Uterus (tissue), 4 donors: ENCODE results near the gene DMXL2. TPM values are rescaled to one million over a fixed set of nuclear protein-coding genes. Genes with fewer than 3 reads are reported as not detected.

ENCODE experiments used
- DNase-seq, 2 donors: peaks; one replicate each; pipeline ENCODE4 v3.0.0-alpha.2; 2019 to 2020
- H3K27ac ChIP-seq, 2 donors: fragments of 200-600 bp; sonication (generic); 1 replicate in 1 of 2; 2 replicates in 1 of 2; pipeline ENCODE4 v1.5.1; 2016 to 2018
- H3K27me3 ChIP-seq, 2 donors: fragments of 200-600 bp; sonication (generic); one replicate each; pipeline ENCODE4 v1.5.1; 2018 to 2019; ENCODE audit warnings: control low read depth in 1 of 2
- H3K36me3 ChIP-seq, 2 donors: fragments of 200-600 bp; sonication (generic); one replicate each; pipeline ENCODE4 v1.5.1; 2019; ENCODE audit warnings: control low read depth in 1 of 2
- H3K4me1 ChIP-seq, 2 donors: fragments of 200-600 bp; sonication (generic); one replicate each; pipeline ENCODE4 v1.5.1; 2018 to 2019; ENCODE audit warnings: control low read depth in 1 of 2
- H3K4me3 ChIP-seq, 2 donors: fragments of 200-600 bp; sonication (generic); 1 replicate in 1 of 2; 2 replicates in 1 of 2; pipeline ENCODE4 v1.5.1; 2018 to 2019; ENCODE audit warnings: mild to moderate bottlenecking in 1 of 2
- H3K9me3 ChIP-seq, 2 donors: fragments of 200-600 bp; sonication (generic); one replicate each; pipeline ENCODE4 v1.5.1; 2019; ENCODE audit warnings: control low read depth in 1 of 2
- POLR2A ChIP-seq, 2 donors: fragments of 450-650 bp; IDR thresholded peaks; one replicate each; pipeline ENCODE4 v1.6.1; 2016; ENCODE audit warnings: antibody characterized with exemption in 2 of 2, mild to moderate bottlenecking in 1 of 2, moderate library complexity in 1 of 2
- intact Hi-C: fragments of 100-400 bp; cut with DNase I; formaldehyde crosslinking; loops from one replicate; pipeline ENCODE4 v1.15.1; 2023; ENCODE audit warnings: low total_unique reads
- total RNA-seq, 4 donors: library from RNA; depleted of rRNA in 3 of 4; stranded (reverse); fragments of >200 nt in 3 of 4; gene quantifications; one replicate each; pipeline versions ENCODE4 v1.1.0 to v1.2.4, GENCODE V29; 2014 to 2023
- TF ChIP-seq, protein P1 (sequence below), 4 experiments: fragments of 200-600 bp in 2 of 4; fragments of 450-650 bp in 2 of 4; sonication (generic) in 2 of 4; IDR thresholded peaks; one replicate each; pipeline ENCODE4 v1.5.1; 2016 to 2019; ENCODE audit warnings: antibody characterized with exemption in 4 of 4, mild to moderate bottlenecking in 2 of 4, moderate library complexity in 1 of 4
- donor health status: DM: yes; HTN: yes; CAD: no.

DMXL2 gene
- total RNA-seq, 4 donors from 2014 or later = 6.9 to 100 (median 26.6) TPM

GRCh38 chr15:51558411-51558810, 64.2 kb downstream of the DMXL2 start:
- no peaks in the 10 kb centered on the region for H3K36me3 ChIP-seq
- H3K9me3 ChIP-seq = no peaks in the 10 kb centered on the region
- no peak for DNase-seq
- H3K4me3 ChIP-seq = no peak overlapping the region
- intact Hi-C loops = no loop called here
- no peaks in the 10 kb centered on the region for H3K27me3 ChIP-seq
- TF ChIP-seq, protein P1, sequence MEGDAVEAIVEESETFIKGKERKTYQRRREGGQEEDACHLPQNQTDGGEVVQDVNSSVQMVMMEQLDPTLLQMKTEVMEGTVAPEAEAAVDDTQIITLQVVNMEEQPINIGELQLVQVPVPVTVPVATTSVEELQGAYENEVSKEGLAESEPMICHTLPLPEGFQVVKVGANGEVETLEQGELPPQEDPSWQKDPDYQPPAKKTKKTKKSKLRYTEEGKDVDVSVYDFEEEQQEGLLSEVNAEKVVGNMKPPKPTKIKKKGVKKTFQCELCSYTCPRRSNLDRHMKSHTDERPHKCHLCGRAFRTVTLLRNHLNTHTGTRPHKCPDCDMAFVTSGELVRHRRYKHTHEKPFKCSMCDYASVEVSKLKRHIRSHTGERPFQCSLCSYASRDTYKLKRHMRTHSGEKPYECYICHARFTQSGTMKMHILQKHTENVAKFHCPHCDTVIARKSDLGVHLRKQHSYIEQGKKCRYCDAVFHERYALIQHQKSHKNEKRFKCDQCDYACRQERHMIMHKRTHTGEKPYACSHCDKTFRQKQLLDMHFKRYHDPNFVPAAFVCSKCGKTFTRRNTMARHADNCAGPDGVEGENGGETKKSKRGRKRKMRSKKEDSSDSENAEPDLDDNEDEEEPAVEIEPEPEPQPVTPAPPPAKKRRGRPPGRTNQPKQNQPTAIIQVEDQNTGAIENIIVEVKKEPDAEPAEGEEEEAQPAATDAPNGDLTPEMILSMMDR (IDR thresholded peaks at IDR 0.05) = no peak
- TF ChIP-seq POLR2A (IDR thresholded peaks at IDR 0.05) = no peak
- no peaks in the 10 kb centered on the region for H3K4me1 ChIP-seq
- no peak overlapping the region for H3K27ac ChIP-seq

- Histone ChIP-seq H3K4me3 (no peak overlapping the region), H3K9me3 (no peaks in the 10 kb centered on the region), H3K27me3 (no peaks in the 10 kb centered on the region), H3K27ac (no peak overlapping the region), H3K4me1 (no peaks in the 10 kb centered on the region), H3K36me3 (no peaks in the 10 kb centered on the region)
- intact Hi-C loops = no loop called here
- TF ChIP-seq, protein P1 (IDR thresholded peaks at IDR 0.05) = no peak
- no peak for TF ChIP-seq POLR2A (IDR thresholded peaks at IDR 0.05)
- DNase-seq = no peak
Measured at GRCh38 chr15:51550841-51551240, 71.7 kb downstream of the DMXL2 start.

GRCh38 chr15:51547656-51548055, 74.9 kb downstream of the DMXL2 start:
- Histone ChIP-seq H3K27me3 (no peaks in the 10 kb centered on the region), H3K4me1 (no peaks in the 10 kb centered on the region), H3K4me3 (no peak overlapping the region), H3K9me3 (no peaks in the 10 kb centered on the region), H3K27ac (no peak overlapping the region), H3K36me3 (no peaks in the 10 kb centered on the region)
- no peak for DNase-seq
- no peak for TF ChIP-seq POLR2A (IDR thresholded peaks at IDR 0.05)
- TF ChIP-seq, protein P1 (IDR thresholded peaks at IDR 0.05) = no peak
- intact Hi-C loops = no loop called here

GRCh38 chr15:51536965-51537574, 85.5 kb downstream of the DMXL2 start:
- intact Hi-C loops = no loop called here
- TF ChIP-seq, protein P1 (IDR thresholded peaks at IDR 0.05) = no peak
- Histone ChIP-seq H3K9me3 (no peaks in the 10 kb centered on the region), H3K36me3 (no peaks in the 10 kb centered on the region), H3K27me3 (no peaks in the 10 kb centered on the region), H3K27ac (no peak overlapping the region), H3K4me1 (no peaks in the 10 kb centered on the region), H3K4me3 (no peak overlapping the region)
- no peak for DNase-seq

GRCh38 chr15:51533672-51534398, 88.7 kb downstream of the DMXL2 start:
- no peak overlapping the region for H3K4me3 ChIP-seq
- H3K9me3 ChIP-seq = no peaks in the 10 kb centered on the region
- H3K27ac ChIP-seq = no peak overlapping the region
- intact Hi-C loops = no loop called here
- DNase-seq = no peak
- H3K36me3 ChIP-seq = no peaks in the 10 kb centered on the region
- H3K4me1 ChIP-seq = no peaks in the 10 kb centered on the region
- no peak for TF ChIP-seq POLR2A (IDR thresholded peaks at IDR 0.05)
- TF ChIP-seq, protein P1 (IDR thresholded peaks at IDR 0.05) = no peak
- H3K27me3 ChIP-seq = no peaks in the 10 kb centered on the region
